Trophoblast cell (in vitro differentiated cells and primary cell): ENCODE measurements around the gene HMGXB3.
A peak's percentile ranks its signal among the peaks of the same experiment; 100 is the strongest.

Experiments
- DNase-seq, 2 donors: peaks; one replicate each; pipeline ENCODE4 v3.0.0-alpha.2; 2016
- H2AFZ ChIP-seq: 2 replicates; pipeline ENCODE4 v1.6.1; 2013; ENCODE audit warnings: low read length, moderate library complexity, mild to moderate bottlenecking; ENCODE audit not compliant: insufficient read depth, poor library complexity
- H2AK5ac ChIP-seq: 2 replicates; pipeline ENCODE4 v1.6.1; 2013; ENCODE audit warnings: mild to moderate bottlenecking, low read length
- H2BK120ac ChIP-seq: 2 replicates; pipeline ENCODE4 v1.6.1; 2013; ENCODE audit warnings: low read length, mild to moderate bottlenecking, moderate library complexity; ENCODE audit not compliant: insufficient read depth, poor library complexity
- H2BK12ac ChIP-seq: 2 replicates; pipeline ENCODE4 v1.6.1; 2013; ENCODE audit warnings: mild to moderate bottlenecking, low read length, moderate library complexity
- H2BK5ac ChIP-seq: 2 replicates; pipeline ENCODE4 v1.6.1; 2013; ENCODE audit warnings: low read length, low read depth, moderate library complexity, mild to moderate bottlenecking; ENCODE audit not compliant: poor library complexity
- H3K14ac ChIP-seq: 2 replicates; pipeline ENCODE4 v1.6.1; 2013; ENCODE audit warnings: mild to moderate bottlenecking, low read length
- H3K18ac ChIP-seq: 2 replicates; pipeline ENCODE4 v1.6.1; 2013; ENCODE audit warnings: mild to moderate bottlenecking, low read length
- H3K23ac ChIP-seq: 2 replicates; pipeline ENCODE4 v1.6.1; 2013; ENCODE audit warnings: low read length
- H3K27ac ChIP-seq: 2 replicates; pipeline ENCODE4 v1.5.1; 2013; ENCODE audit warnings: low read depth, mild to moderate bottlenecking, inconsistent platforms, low read length, moderate library complexity
- H3K27me3 ChIP-seq: 2 replicates; pipeline ENCODE4 v1.6.1; 2013; ENCODE audit warnings: inconsistent platforms, mild to moderate bottlenecking, low read length, moderate library complexity; ENCODE audit not compliant: insufficient read depth
- H3K36me3 ChIP-seq, 2 experiments: 1 replicate in 1 of 2; 2 replicates in 1 of 2; pipeline ENCODE4 v1.6.1; 2013; ENCODE audit warnings: low read length in 2 of 2, mild to moderate bottlenecking in 2 of 2, moderate library complexity in 1 of 2; ENCODE audit not compliant: insufficient read depth in 2 of 2, control insufficient read depth in 1 of 2
- H3K4ac ChIP-seq: 2 replicates; pipeline ENCODE4 v1.6.1; 2013; ENCODE audit warnings: low read depth, mild to moderate bottlenecking, low read length, moderate library complexity
- H3K4me1 ChIP-seq, 2 experiments: 1 replicate in 1 of 2; 2 replicates in 1 of 2; pipeline ENCODE4 v1.6.1; 2013; ENCODE audit warnings: low read length in 2 of 2, mild to moderate bottlenecking in 2 of 2, moderate library complexity in 1 of 2; ENCODE audit not compliant: insufficient read depth in 2 of 2, control insufficient read depth in 1 of 2
- H3K4me2 ChIP-seq: 2 replicates; pipeline ENCODE4 v1.6.1; 2013; ENCODE audit warnings: inconsistent platforms, mild to moderate bottlenecking, low read length, moderate library complexity
- H3K4me3 ChIP-seq: 2 replicates; pipeline ENCODE4 v1.5.1; 2013; ENCODE audit warnings: mild to moderate bottlenecking, low read depth, low read length, inconsistent platforms
- H3K79me1 ChIP-seq: one replicate; pipeline ENCODE4 v1.6.1; 2013; ENCODE audit warnings: low read length
- H3K79me2 ChIP-seq: 2 replicates; pipeline ENCODE4 v1.6.1; 2013; ENCODE audit warnings: low read length, mild to moderate bottlenecking; ENCODE audit not compliant: control insufficient read depth, insufficient read depth, poor library complexity
- H3K9ac ChIP-seq: 2 replicates; pipeline ENCODE4 v1.6.1; 2013; ENCODE audit warnings: mild to moderate bottlenecking, low read length
- H3K9me3 ChIP-seq: 2 replicates; pipeline ENCODE4 v1.6.1; 2013; ENCODE audit warnings: low read depth, mild to moderate bottlenecking, control low read depth, inconsistent platforms, low read length; ENCODE audit not compliant: insufficient read depth
- H4K12ac ChIP-seq: 2 replicates; pipeline ENCODE4 v1.6.1; 2013; ENCODE audit warnings: low read depth, mild to moderate bottlenecking, low read length, moderate library complexity
- H4K8ac ChIP-seq: 2 replicates; pipeline ENCODE4 v1.6.1; 2013; ENCODE audit warnings: low read depth, mild to moderate bottlenecking, low read length, moderate library complexity
- H4K91ac ChIP-seq: one replicate; pipeline ENCODE4 v1.6.1; 2013; ENCODE audit warnings: low read depth, mild to moderate bottlenecking, low read length, moderate library complexity
- WGBS: extraction: QIAGEN DNeasy Blood & Tissue Kit; methylation state at CpG from one replicate; pipeline ENCODE4 v1.1.7; 2013; ENCODE audit warnings: missing lambda C conversion rate; ENCODE audit not compliant: insufficient read length, insufficient coverage; ENCODE audit errors: extremely low coverage; 5-methylcytosine and 5-hydroxymethylcytosine counted together

The HMGXB3 gene

GRCh38 chr5:150080696-150081435 lies 80.3 kb downstream of the HMGXB3 start:
- H3K27ac ChIP-seq = no peak overlapping the region
- WGBS = no CpG with 5 or more reads among the region's 15 CpGs
- H3K14ac ChIP-seq = no peak overlapping the region
- no peak overlapping the region for H4K8ac ChIP-seq
- no peak overlapping the region for H4K91ac ChIP-seq
- no peak overlapping the region for H3K4ac ChIP-seq
- no peak overlapping the region for H3K4me2 ChIP-seq
- no peaks in the 10 kb centered on the region for H3K79me2 ChIP-seq
- no peak overlapping the region for H2BK120ac ChIP-seq
- peaks cover 0 to 2% of the 10 kb centered on the region in 2 experiments for H3K4me1 ChIP-seq
- H2BK12ac ChIP-seq = no peak overlapping the region
- no peak overlapping the region for H4K12ac ChIP-seq
- peaks cover 25 to 34% of the 10 kb centered on the region in 2 experiments for H3K36me3 ChIP-seq
- no peaks in the 10 kb centered on the region for H3K79me1 ChIP-seq
- H2AFZ ChIP-seq = no peak overlapping the region
- H3K18ac ChIP-seq = no peak overlapping the region
- H3K27me3 ChIP-seq = no peaks in the 10 kb centered on the region
- no peak overlapping the region for H3K23ac ChIP-seq
- no peak overlapping the region for H3K4me3 ChIP-seq
- no peaks in the 10 kb centered on the region for H3K9me3 ChIP-seq
- DNase-seq = no peak
- H2AK5ac ChIP-seq = no peak overlapping the region
- no peak overlapping the region for H2BK5ac ChIP-seq
- no peak overlapping the region for H3K9ac ChIP-seq

GRCh38 chr5:150081541-150082283 lies 81.2 kb downstream of the HMGXB3 start:
- Histone ChIP-seq H3K27ac (no peak overlapping the region), H3K79me2 (no peaks in the 10 kb centered on the region), H2BK5ac (no peak overlapping the region), H2AK5ac (no peak overlapping the region), H3K4me3 (no peak overlapping the region), H3K18ac (no peak overlapping the region), H3K9me3 (no peaks in the 10 kb centered on the region), H3K4me2 (no peak overlapping the region), H2AFZ (no peak overlapping the region), H4K91ac (no peak overlapping the region), H4K12ac (no peak overlapping the region), H4K8ac (no peak overlapping the region), H3K23ac (no peak overlapping the region), H3K79me1 (no peaks in the 10 kb centered on the region), H3K14ac (no peak overlapping the region), H3K4ac (no peak overlapping the region), H3K9ac (no peak overlapping the region), H3K27me3 (no peaks in the 10 kb centered on the region), H3K4me1 (peaks cover 0 to 2% of the 10 kb centered on the region in 2 experiments), H3K36me3 (peaks cover 24 to 30% of the 10 kb centered on the region in 2 experiments), H2BK12ac (no peak overlapping the region), H2BK120ac (no peak overlapping the region)
- peak; percentile 7 to 43 for DNase-seq
- WGBS = no CpG with 5 or more reads among the region's 15 CpGs

DNA sequence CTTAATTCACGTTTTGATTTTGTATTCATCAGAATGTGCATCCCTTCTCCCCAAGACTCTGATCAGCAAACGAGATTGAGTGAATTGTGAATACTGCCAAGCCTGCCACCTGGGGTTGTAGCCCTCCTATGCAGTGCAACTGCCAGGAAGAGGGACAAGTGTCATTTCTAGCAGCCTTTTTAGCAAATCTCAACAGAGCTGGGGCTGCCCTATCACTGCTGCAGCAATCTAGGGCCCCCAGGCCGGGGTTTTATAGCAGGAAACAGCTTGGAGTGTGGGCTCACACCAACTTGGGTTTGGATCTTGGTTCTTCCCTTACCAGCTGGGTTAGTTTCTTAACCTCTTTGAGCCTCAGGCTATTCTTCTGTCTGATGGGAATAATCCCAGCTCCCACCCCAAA lies 81.8 kb downstream of the HMGXB3 start:
- no CpG with 5 or more reads among the region's 3 CpGs for WGBS
- Histone ChIP-seq H3K9ac (no peak overlapping the region), H4K12ac (no peak overlapping the region), H3K79me2 (no peaks in the 10 kb centered on the region), H3K18ac (no peak overlapping the region), H4K91ac (no peak overlapping the region), H3K14ac (no peak overlapping the region), H3K79me1 (no peaks in the 10 kb centered on the region), H3K27ac (no peak overlapping the region), H3K9me3 (no peaks in the 10 kb centered on the region), H3K4me3 (no peak overlapping the region), H2AFZ (no peak overlapping the region), H3K4me1 (peaks cover 0 to 2% of the 10 kb centered on the region in 2 experiments), H2BK5ac (no peak overlapping the region), H2AK5ac (no peak overlapping the region), H3K4ac (no peak overlapping the region), H3K27me3 (no peaks in the 10 kb centered on the region), H2BK120ac (no peak overlapping the region), H2BK12ac (no peak overlapping the region), H3K4me2 (no peak overlapping the region), H4K8ac (no peak overlapping the region), H3K36me3 (peaks cover 21 to 26% of the 10 kb centered on the region in 2 experiments), H3K23ac (no peak overlapping the region)
- DNase-seq = no peak

GRCh38 chr5:150082889-150083288 lies 82.3 kb downstream of the HMGXB3 start:
- no CpG with 5 or more reads among the region's 6 CpGs for WGBS
- H3K4me1 ChIP-seq = peaks cover 0 to 2% of the 10 kb centered on the region in 2 experiments
- H3K9me3 ChIP-seq = no peaks in the 10 kb centered on the region
- no peak overlapping the region for H2BK12ac ChIP-seq
- no peak overlapping the region for H4K12ac ChIP-seq
- H2AFZ ChIP-seq = no peak overlapping the region
- no peak overlapping the region for H2BK120ac ChIP-seq
- H3K79me2 ChIP-seq = no peaks in the 10 kb centered on the region
- no peak overlapping the region for H3K4ac ChIP-seq
- H3K18ac ChIP-seq = no peak overlapping the region
- no peak overlapping the region for H3K14ac ChIP-seq
- H3K9ac ChIP-seq = no peak overlapping the region
- H3K27me3 ChIP-seq = no peaks in the 10 kb centered on the region
- H4K8ac ChIP-seq = no peak overlapping the region
- H3K23ac ChIP-seq = no peak overlapping the region
- H3K27ac ChIP-seq = no peak overlapping the region
- H4K91ac ChIP-seq = no peak overlapping the region
- H3K4me2 ChIP-seq = no peak overlapping the region
- DNase-seq = no peak
- H2BK5ac ChIP-seq = no peak overlapping the region
- no peaks in the 10 kb centered on the region for H3K79me1 ChIP-seq
- peaks cover 18 to 23% of the 10 kb centered on the region in 2 experiments for H3K36me3 ChIP-seq
- H3K4me3 ChIP-seq = no peak overlapping the region
- no peak overlapping the region for H2AK5ac ChIP-seq
